ENCODE results near the gene PCDHA2. TPM values are rescaled to one million over a fixed set of nuclear protein-coding genes. Genes with fewer than 3 reads are reported as not detected.
A peak's percentile ranks its signal among the peaks of the same experiment; 100 is the strongest.
"Not testable (repeated sequence)": the region's sequence is repeated elsewhere in the genome, so short reads cannot be mapped to it uniquely, and the experiment has no call there.

PCDHA2 gene
- total and polyA plus RNA-seq, 4 donors, result 0.99 to 5.7 (median 3.9) TPM

- not testable (repeated sequence) for H3K27ac ChIP-seq (ENCODE audit: low read depth, low read length); H3K4me3 ChIP-seq (ENCODE audit: low read depth, low read length); DNase-seq (ENCODE audit: low read depth in 4 of 6, low spot score in 6 of 6); H3K36me3 ChIP-seq (ENCODE audit: control insufficient read depth, insufficient read depth, low read length); H3K27me3 ChIP-seq (ENCODE audit: control insufficient read depth, insufficient read depth, low read length); H3K4me1 ChIP-seq (ENCODE audit: control insufficient read depth, insufficient read depth, low read length)
- peaks cover 13% of the 10 kb centered on the region for H3K9me3 ChIP-seq (ENCODE audit: control insufficient read depth, insufficient read depth, low read length)
- WGBS (ENCODE audit: insufficient coverage), result 32% methylated on average over 100 of the region's 106 CpGs
These were observed 35.2 kb downstream of the PCDHA2 start for GRCh38 chr5:140829511-140830501.

- Histone ChIP-seq H3K36me3 (ENCODE audit: control insufficient read depth, insufficient read depth, low read length) (peaks cover 17% of the 10 kb centered on the region), H3K4me1 (ENCODE audit: control insufficient read depth, insufficient read depth, low read length) (no peaks in the 10 kb centered on the region), H3K4me3 (ENCODE audit: low read depth, low read length) (no peak within 1 kb of the TSS), H3K9me3 (ENCODE audit: control insufficient read depth, insufficient read depth, low read length) (peaks cover 16% of the 10 kb centered on the region), H3K27me3 (ENCODE audit: control insufficient read depth, insufficient read depth, low read length) (no peaks in the 10 kb centered on the region), H3K27ac (ENCODE audit: low read depth, low read length) (no peak within 1 kb of the TSS)
- no CpG with 5 or more reads among the region's 8 CpGs for WGBS (ENCODE audit: insufficient coverage)
- DNase-seq (ENCODE audit: low read depth in 4 of 6, low spot score in 6 of 6), result peak in 2 of 6 donors; percentile 21 to 67
These were observed 39.3 kb downstream of the PCDHA2 start, which contains the start of gene PCDHA7 for GRCh38 chr5:140833993-140834392. TSS of gene PCDHA7 (plus strand) at chr5:140834269. CDS start at chr5:140834384, 115 bp downstream.

- Histone ChIP-seq H3K9me3 (ENCODE audit: control insufficient read depth, insufficient read depth, low read length) (peaks cover 16% of the 10 kb centered on the region), H3K36me3 (ENCODE audit: control insufficient read depth, insufficient read depth, low read length) (peaks cover 17% of the 10 kb centered on the region)
- peak in 1 of 6 donors; percentile 8 for DNase-seq (ENCODE audit: low read depth in 4 of 6, low spot score in 6 of 6)
- not testable (repeated sequence) for H3K4me1 ChIP-seq (ENCODE audit: control insufficient read depth, insufficient read depth, low read length); H3K27me3 ChIP-seq (ENCODE audit: control insufficient read depth, insufficient read depth, low read length); H3K4me3 ChIP-seq (ENCODE audit: low read depth, low read length); H3K27ac ChIP-seq (ENCODE audit: low read depth, low read length)
- 14% methylated on average over 23 of the region's 38 CpGs for WGBS (ENCODE audit: insufficient coverage)
These were observed 39.9 kb downstream of the PCDHA2 start for GRCh38 chr5:140834439-140835008.

GRCh38 chr5:140835622-140836510 is 41.2 kb downstream of the PCDHA2 start:
- Histone ChIP-seq H3K27ac (ENCODE audit: low read depth, low read length) (no peak overlapping the region), H3K4me1 (ENCODE audit: control insufficient read depth, insufficient read depth, low read length) (no peaks in the 10 kb centered on the region), H3K36me3 (ENCODE audit: control insufficient read depth, insufficient read depth, low read length) (peaks cover 10% of the 10 kb centered on the region), H3K4me3 (ENCODE audit: low read depth, low read length) (no peak overlapping the region), H3K27me3 (ENCODE audit: control insufficient read depth, insufficient read depth, low read length) (no peaks in the 10 kb centered on the region), H3K9me3 (ENCODE audit: control insufficient read depth, insufficient read depth, low read length) (peaks cover 13% of the 10 kb centered on the region)
- 33% methylated on average over 103 of the region's 103 CpGs for WGBS (ENCODE audit: insufficient coverage)
- DNase-seq (ENCODE audit: low read depth in 4 of 6, low spot score in 6 of 6), result no peak

- no peaks in the 10 kb centered on the region for H3K4me1 ChIP-seq (ENCODE audit: control insufficient read depth, insufficient read depth, low read length)
- no peak within 1 kb of the TSS for H3K4me3 ChIP-seq (ENCODE audit: low read depth, low read length)
- DNase-seq (ENCODE audit: low read depth in 4 of 6, low spot score in 6 of 6), result peak in 1 of 6 donors; percentile 38
- no peaks in the 10 kb centered on the region for H3K27me3 ChIP-seq (ENCODE audit: control insufficient read depth, insufficient read depth, low read length)
- peaks cover 4% of the 10 kb centered on the region for H3K9me3 ChIP-seq (ENCODE audit: control insufficient read depth, insufficient read depth, low read length)
- peaks cover 2% of the 10 kb centered on the region for H3K36me3 ChIP-seq (ENCODE audit: control insufficient read depth, insufficient read depth, low read length)
- WGBS (ENCODE audit: insufficient coverage), result 24% methylated on average over 42 of the region's 47 CpGs
- H3K27ac ChIP-seq (ENCODE audit: low read depth, low read length), result no peak within 1 kb of the TSS
These were observed 46.6 kb downstream of the PCDHA2 start, which contains the start of gene PCDHA8 for GRCh38 chr5:140840978-140841962. TSS of gene PCDHA8 (plus strand) at chr5:140841187. CDS start at chr5:140841322, 135 bp downstream.

- Histone ChIP-seq H3K27me3 (ENCODE audit: control insufficient read depth, insufficient read depth, low read length) (no peaks in the 10 kb centered on the region), H3K4me1 (ENCODE audit: control insufficient read depth, insufficient read depth, low read length) (no peaks in the 10 kb centered on the region), H3K36me3 (ENCODE audit: control insufficient read depth, insufficient read depth, low read length) (no peaks in the 10 kb centered on the region), H3K27ac (ENCODE audit: low read depth, low read length) (no peak overlapping the region), H3K9me3 (ENCODE audit: control insufficient read depth, insufficient read depth, low read length) (peaks cover 3% of the 10 kb centered on the region), H3K4me3 (ENCODE audit: low read depth, low read length) (no peak overlapping the region)
- no peak for DNase-seq (ENCODE audit: low read depth in 4 of 6, low spot score in 6 of 6)
- 38% methylated on average over 86 of the region's 87 CpGs for WGBS (ENCODE audit: insufficient coverage)
These were observed 48.4 kb downstream of the PCDHA2 start for GRCh38 chr5:140842798-140843733.
